Measurements from ENCODE around the gene PRKG1.

Gene PRKG1

DNA sequence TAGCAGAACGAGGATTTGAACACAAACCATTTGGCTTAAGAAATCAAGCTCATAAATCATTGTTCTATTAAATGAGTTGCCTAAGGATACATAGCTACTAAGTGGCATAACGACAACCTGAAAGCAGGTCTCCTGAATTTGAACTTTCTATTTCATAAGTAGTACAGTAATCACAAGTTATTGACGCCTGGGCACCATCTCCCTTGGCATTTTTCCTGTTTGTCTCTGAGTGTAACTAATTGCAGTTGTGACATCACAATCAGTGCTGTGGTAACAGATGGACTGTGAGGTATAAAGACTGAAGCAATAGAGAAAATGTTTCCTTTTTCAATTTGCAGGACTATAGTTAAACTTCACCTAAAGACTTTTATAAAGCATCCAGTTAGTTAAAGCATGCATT lies 631.5 kb downstream of the PRKG1 start:
- H3K4me3 ChIP-seq (ENCODE audit: low read depth, low read length) = no peak overlapping the region
- TF ChIP-seq, protein P1, sequence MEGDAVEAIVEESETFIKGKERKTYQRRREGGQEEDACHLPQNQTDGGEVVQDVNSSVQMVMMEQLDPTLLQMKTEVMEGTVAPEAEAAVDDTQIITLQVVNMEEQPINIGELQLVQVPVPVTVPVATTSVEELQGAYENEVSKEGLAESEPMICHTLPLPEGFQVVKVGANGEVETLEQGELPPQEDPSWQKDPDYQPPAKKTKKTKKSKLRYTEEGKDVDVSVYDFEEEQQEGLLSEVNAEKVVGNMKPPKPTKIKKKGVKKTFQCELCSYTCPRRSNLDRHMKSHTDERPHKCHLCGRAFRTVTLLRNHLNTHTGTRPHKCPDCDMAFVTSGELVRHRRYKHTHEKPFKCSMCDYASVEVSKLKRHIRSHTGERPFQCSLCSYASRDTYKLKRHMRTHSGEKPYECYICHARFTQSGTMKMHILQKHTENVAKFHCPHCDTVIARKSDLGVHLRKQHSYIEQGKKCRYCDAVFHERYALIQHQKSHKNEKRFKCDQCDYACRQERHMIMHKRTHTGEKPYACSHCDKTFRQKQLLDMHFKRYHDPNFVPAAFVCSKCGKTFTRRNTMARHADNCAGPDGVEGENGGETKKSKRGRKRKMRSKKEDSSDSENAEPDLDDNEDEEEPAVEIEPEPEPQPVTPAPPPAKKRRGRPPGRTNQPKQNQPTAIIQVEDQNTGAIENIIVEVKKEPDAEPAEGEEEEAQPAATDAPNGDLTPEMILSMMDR (IDR thresholded peaks at IDR 0.05; ENCODE audit: borderline replicate concordance, insufficient read depth, low read depth, low read length) = no peak

- TF ChIP-seq, protein P1 (IDR thresholded peaks at IDR 0.05; ENCODE audit: borderline replicate concordance, insufficient read depth, low read depth, low read length) = no peak
- no peak overlapping the region for H3K4me3 ChIP-seq (ENCODE audit: low read depth, low read length)
Measured at GRCh38 chr10:51706225-51706624, 631.9 kb downstream of the PRKG1 start.

DNA sequence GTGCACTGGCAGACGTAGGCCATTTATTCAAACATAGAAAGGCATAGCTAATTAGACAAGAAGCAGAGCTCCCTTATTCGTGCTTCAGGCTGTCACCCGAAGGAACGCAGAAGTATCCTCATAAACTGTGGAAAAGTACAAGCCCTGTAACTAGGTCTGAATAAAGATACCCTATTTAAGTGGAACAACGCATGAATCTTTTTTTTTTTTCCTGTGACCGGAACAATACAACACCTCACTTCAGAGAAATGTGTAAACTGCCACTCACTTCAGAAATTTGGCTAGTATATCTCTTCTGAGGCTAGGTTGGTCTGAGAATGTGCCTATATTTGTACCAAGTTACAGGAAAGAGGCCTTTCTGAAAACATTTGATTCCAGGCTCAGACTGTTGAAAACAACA lies 633.1 kb downstream of the PRKG1 start:
- TF ChIP-seq, protein P1 (IDR thresholded peaks at IDR 0.05; ENCODE audit: borderline replicate concordance, insufficient read depth, low read depth, low read length) = no peak
- no peak overlapping the region for H3K4me3 ChIP-seq (ENCODE audit: low read depth, low read length)

GRCh38 chr10:51707821-51708424 lies 633.6 kb downstream of the PRKG1 start:
- no peak overlapping the region for H3K4me3 ChIP-seq (ENCODE audit: low read depth, low read length)
- TF ChIP-seq, protein P1 (IDR thresholded peaks at IDR 0.05; ENCODE audit: borderline replicate concordance, insufficient read depth, low read depth, low read length) = no peak

- TF ChIP-seq, protein P1 (IDR thresholded peaks at IDR 0.05; ENCODE audit: borderline replicate concordance, insufficient read depth, low read depth, low read length) = no peak
- H3K4me3 ChIP-seq (ENCODE audit: low read depth, low read length) = no peak overlapping the region
Measured at GRCh38 chr10:51708609-51709008, 634.3 kb downstream of the PRKG1 start.

DNA sequence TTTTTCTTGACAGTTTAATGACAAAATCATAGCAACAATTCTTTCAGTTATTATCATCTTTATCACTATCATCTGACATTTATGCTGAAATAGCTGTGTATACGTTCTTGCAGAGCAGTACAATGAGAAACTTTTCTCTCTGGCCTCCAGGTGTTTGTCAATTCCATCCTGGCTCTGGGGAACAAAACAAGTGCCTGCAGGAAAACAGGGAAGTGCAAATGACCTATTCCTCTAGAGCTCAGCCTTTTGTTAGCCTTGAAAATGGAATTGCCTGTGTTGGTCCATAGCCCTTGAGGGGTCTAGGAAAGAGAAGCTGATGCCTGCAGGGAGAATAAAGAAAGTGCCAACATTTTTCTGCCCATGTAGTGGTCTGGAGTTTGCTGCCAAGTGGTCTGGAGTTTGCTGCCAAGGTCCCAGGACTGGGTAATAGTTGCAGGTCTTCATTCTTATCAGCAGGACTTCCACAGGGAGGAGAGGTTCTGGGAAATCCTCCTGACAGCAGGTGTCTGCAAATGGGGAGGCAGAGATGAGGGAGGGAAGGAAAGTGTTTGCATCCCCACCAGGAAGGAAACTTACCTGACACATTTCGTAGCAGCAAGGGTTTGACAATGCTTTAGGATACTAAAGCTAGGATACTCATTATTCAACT lies 635.2 kb downstream of the PRKG1 start:
- TF ChIP-seq, protein P1 (IDR thresholded peaks at IDR 0.05; ENCODE audit: borderline replicate concordance, insufficient read depth, low read depth, low read length) = no peak

DNA sequence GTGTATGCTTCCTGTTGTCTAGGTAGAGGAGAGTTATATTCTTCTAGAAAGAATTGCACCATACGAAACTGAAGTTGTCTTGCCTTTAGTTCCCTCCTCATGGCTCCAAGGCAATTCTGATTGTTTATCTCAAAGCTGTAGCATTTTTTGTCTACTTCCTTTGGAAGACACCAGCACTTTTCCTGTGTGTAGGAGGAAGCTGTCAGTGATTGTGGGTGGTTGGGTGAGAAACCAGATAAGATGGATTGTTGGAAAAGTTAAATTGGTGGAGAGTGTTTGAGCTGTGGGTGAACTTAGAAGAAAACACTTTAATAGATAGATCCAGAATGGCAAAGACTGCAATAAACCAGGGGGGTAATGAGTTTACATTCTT lies 637.2 kb downstream of the PRKG1 start:
- TF ChIP-seq, protein P1 (IDR thresholded peaks at IDR 0.05; ENCODE audit: borderline replicate concordance, insufficient read depth, low read depth, low read length) = no peak

More for the DNA sequence above, 635.2 kb downstream of the PRKG1 start:
- H3K4me3 ChIP-seq (ENCODE audit: low read depth, low read length) = no peak overlapping the region

More for the DNA sequence above, 637.2 kb downstream of the PRKG1 start:
- H3K4me3 ChIP-seq (ENCODE audit: low read depth, low read length) = no peak overlapping the region
